Activated CD8-positive, alpha-beta memory T cell treated with anti-CD3 and anti-CD28 coated beads, Interleukin-2, amount 10 ng/mL, durations not matched to agents 7 days and 5 days (primary cell): ENCODE results near the gene TRAPPC3L. TPM values are rescaled to one million over a fixed set of nuclear protein-coding genes. Genes with fewer than 3 reads are reported as not detected.

ENCODE experiments used
- ATAC-seq: fragments of 150-1000 bp; cut with Tn5 transposase; one replicate; pipeline ENCODE4 v1.10.0; 2021; ENCODE audit warnings: moderate library complexity
- CTCF ChIA-PET: fragments of 350-600 bp; sonication (Branson Sonifier 250); formaldehyde crosslinking; loops from one replicate; lab custom pipeline; 2021; ENCODE audit warnings: antibody characterized with exemption; lab: Charles Lee
- DNase-seq: peaks from one replicate; pipeline ENCODE4 v3.0.0-alpha.2; 2020
- H3K27ac Mint-ChIP-seq: one replicate; pipeline ENCODE4 v1.8.0; 2021; ENCODE audit warnings: mild to moderate bottlenecking, mixed read lengths
- H3K27me3 Mint-ChIP-seq: one replicate; pipeline ENCODE4 v1.8.0; 2021; ENCODE audit warnings: mixed read lengths
- H3K36me3 Mint-ChIP-seq: one replicate; pipeline ENCODE4 v1.8.0; 2021; ENCODE audit warnings: mild to moderate bottlenecking, mixed read lengths
- H3K4me1 Mint-ChIP-seq: one replicate; pipeline ENCODE4 v1.8.0; 2021; ENCODE audit warnings: mixed read lengths
- H3K4me3 Mint-ChIP-seq: one replicate; pipeline ENCODE4 v1.8.0; 2021; ENCODE audit warnings: mild to moderate bottlenecking, moderate library complexity, mixed read lengths
- H3K9me3 Mint-ChIP-seq: one replicate; pipeline ENCODE4 v1.8.0; 2022; ENCODE audit warnings: low read depth, mixed read lengths
- total RNA-seq, 2 experiments: library from RNA; stranded (reverse); gene quantifications; one replicate each; pipeline ENCODE4 v1.2.3, GENCODE V29; 2021

Gene TRAPPC3L
- total RNA-seq, 2 experiments from 2014 or later, result not detected

DNA sequence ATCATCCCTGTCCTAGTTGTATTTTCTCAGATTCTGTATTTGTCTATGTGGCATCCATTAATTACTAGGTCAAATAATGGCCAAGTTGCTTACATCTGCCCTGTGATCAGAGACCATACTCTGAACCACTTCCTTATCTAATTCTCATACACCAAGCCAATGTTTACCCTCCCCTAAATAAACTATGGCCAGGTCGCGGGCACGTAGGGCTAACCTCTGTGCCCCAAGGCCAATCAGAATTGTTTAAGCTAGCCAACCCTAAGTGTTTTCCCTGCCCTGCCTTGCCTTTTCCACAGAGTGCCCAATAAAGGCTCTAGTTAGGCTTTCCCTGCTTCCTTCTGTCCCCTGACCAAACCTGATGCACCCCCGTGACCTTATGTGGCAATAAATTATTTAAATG lies 5.3 kb upstream of the TRAPPC3L start:
- CTCF ChIA-PET, result interaction anchor here (1.2 kb wide), 2 partner anchors 10 to 16 kb away, joined by 3 to 5 read pairs; no protein-coding TSS in a partner anchor
- Mint-ChIP-seq H3K4me3 (no peak overlapping the region), H3K27me3 (peaks cover 32% of the 10 kb centered on the region), H3K4me1 (no peaks in the 10 kb centered on the region), H3K9me3 (no peaks in the 10 kb centered on the region), H3K27ac (no peak overlapping the region), H3K36me3 (no peaks in the 10 kb centered on the region)
- no peak for DNase-seq
- ATAC-seq, result no peak

DNA sequence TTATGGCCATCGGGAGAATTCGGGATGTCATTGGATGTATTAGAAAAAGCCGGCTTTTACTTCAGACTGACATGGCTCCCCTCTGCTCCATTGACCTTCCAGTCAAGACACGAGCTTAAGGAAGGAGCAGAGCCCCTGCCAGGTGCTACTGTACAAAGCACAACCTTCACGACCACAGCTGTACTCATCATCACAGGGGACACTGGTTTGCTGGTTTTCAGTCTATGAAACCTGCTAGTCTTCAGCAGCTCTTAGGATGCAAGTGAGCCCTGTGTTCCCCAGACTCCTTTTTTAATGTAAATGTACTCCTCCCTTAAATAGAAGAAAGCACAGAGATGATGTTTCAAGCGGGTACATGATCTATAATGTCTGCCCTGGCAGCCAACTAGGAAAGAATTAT lies 1.9 kb upstream of the TRAPPC3L start:
- H3K27me3 Mint-ChIP-seq, result peaks cover 45% of the 10 kb centered on the region
- CTCF ChIA-PET, result interaction anchor here (1.5 kb wide), 1 partner anchor 12 kb away, joined by 5 read pairs; no protein-coding TSS in a partner anchor
- no peaks in the 10 kb centered on the region for H3K9me3 Mint-ChIP-seq
- H3K27ac Mint-ChIP-seq, result no peak overlapping the region
- ATAC-seq, result no peak
- no peak overlapping the region for H3K4me3 Mint-ChIP-seq
- H3K4me1 Mint-ChIP-seq, result no peaks in the 10 kb centered on the region
- no peaks in the 10 kb centered on the region for H3K36me3 Mint-ChIP-seq
- no peak for DNase-seq

DNA sequence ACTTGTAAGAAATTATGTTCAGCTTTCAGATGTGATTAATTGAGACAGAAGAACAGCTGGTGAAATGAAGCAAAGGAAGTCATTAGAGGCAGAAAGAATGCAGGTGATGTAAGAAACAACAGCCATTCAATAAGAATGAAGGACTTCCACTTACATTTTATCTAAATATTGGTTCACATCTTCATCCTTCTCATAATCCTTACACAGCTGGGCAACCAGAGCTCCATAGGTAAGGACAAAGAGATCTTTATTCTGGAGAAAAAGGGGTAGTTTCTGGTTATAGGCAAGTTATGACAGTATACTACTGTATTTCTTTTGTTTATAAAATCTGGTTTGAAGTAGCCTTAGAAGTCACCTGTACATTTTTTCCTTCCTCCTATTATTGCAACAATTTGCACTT lies 2.3 kb downstream of the TRAPPC3L start:
- Mint-ChIP-seq H3K4me3 (no peak overlapping the region), H3K9me3 (no peaks in the 10 kb centered on the region), H3K36me3 (no peaks in the 10 kb centered on the region), H3K27ac (no peak overlapping the region), H3K4me1 (no peaks in the 10 kb centered on the region), H3K27me3 (peaks cover 53% of the 10 kb centered on the region)
- no peak for DNase-seq
- CTCF ChIA-PET, result no interaction called here
- ATAC-seq, result no peak

- no peak overlapping the region for H3K4me3 Mint-ChIP-seq
- CTCF ChIA-PET, result interaction anchor here (0.7 to 1.6 kb wide), 2 partner anchors 20 to 255 kb away, joined by 3 to 4 read pairs; no protein-coding TSS in a partner anchor
- ATAC-seq, result no peak
These were observed 3.1 kb downstream of the TRAPPC3L start for GRCh38 chr6:116542426-116542825.

GRCh38 chr6:116536216-116536621 lies 9.3 kb downstream of the TRAPPC3L start:
- CTCF ChIA-PET, result interaction anchor here (2.0 to 4.5 kb wide), 3 partner anchors 27 to 248 kb away, joined by 4 to 46 read pairs (median 5); no protein-coding TSS in a partner anchor
- H3K27me3 Mint-ChIP-seq, result peaks cover 41% of the 10 kb centered on the region
- H3K4me1 Mint-ChIP-seq, result peaks cover 3% of the 10 kb centered on the region
- DNase-seq (no peak), ATAC-seq (peak; percentile 58)
- no peak overlapping the region for H3K4me3 Mint-ChIP-seq
- H3K9me3 Mint-ChIP-seq, result no peaks in the 10 kb centered on the region
- no peak overlapping the region for H3K27ac Mint-ChIP-seq
- H3K36me3 Mint-ChIP-seq, result no peaks in the 10 kb centered on the region

More at GRCh38 chr6:116542426-116542825, 3.1 kb downstream of the TRAPPC3L start:
- Mint-ChIP-seq H3K36me3 (no peaks in the 10 kb centered on the region), H3K27me3 (peaks cover 53% of the 10 kb centered on the region), H3K4me1 (no peaks in the 10 kb centered on the region), H3K27ac (no peak overlapping the region), H3K9me3 (no peaks in the 10 kb centered on the region)
- DNase-seq, result no peak

DNA sequence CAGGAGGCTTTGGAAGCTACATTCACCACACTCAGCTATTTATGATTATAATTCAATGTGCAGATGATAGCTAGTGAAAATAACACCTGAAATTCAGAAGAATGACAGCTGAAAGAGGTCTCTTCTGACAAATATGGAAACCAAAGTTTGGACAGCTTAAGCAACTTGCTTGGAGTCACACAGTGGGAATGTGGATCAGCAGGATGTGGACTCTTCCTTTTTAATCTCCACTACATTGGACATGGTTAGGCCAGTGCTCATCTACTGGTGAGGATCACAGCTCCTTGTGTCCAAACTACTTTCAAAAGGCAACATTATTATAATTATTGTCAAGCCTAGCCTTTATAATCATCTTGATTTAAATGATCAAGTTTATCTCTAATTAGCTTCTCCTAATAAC lies 10.4 kb downstream of the TRAPPC3L start:
- Mint-ChIP-seq H3K4me3 (no peak overlapping the region), H3K36me3 (no peaks in the 10 kb centered on the region), H3K4me1 (peaks cover 3% of the 10 kb centered on the region), H3K27me3 (peaks cover 39% of the 10 kb centered on the region), H3K27ac (no peak overlapping the region), H3K9me3 (no peaks in the 10 kb centered on the region)
- no peak for ATAC-seq
- no peak for DNase-seq
- CTCF ChIA-PET, result interaction anchor here (0.8 to 4.5 kb wide), 17 partner anchors 10 to 317 kb away, joined by 3 to 46 read pairs (median 3); partner anchors contain the start of gene TRAPPC3L

- Mint-ChIP-seq H3K27ac (no peak overlapping the region), H3K36me3 (no peaks in the 10 kb centered on the region), H3K27me3 (peaks cover 44% of the 10 kb centered on the region), H3K4me3 (no peak overlapping the region), H3K9me3 (no peaks in the 10 kb centered on the region), H3K4me1 (peaks cover 3% of the 10 kb centered on the region)
- ATAC-seq, result no peak
- DNase-seq, result no peak
- CTCF ChIA-PET, result interaction anchor here (0.9 to 4.5 kb wide), 11 partner anchors 22 to 279 kb away, joined by 3 to 46 read pairs (median 4); partner anchors contain the start of gene TSPYL4
These were observed 12.1 kb downstream of the TRAPPC3L start for GRCh38 chr6:116533233-116533957.

- DNase-seq (peak; percentile 75), ATAC-seq (peak; percentile 87)
- no peak overlapping the region for H3K4me3 Mint-ChIP-seq
- peaks cover 3% of the 10 kb centered on the region for H3K4me1 Mint-ChIP-seq
- H3K27me3 Mint-ChIP-seq, result peaks cover 53% of the 10 kb centered on the region
- H3K36me3 Mint-ChIP-seq, result no peaks in the 10 kb centered on the region
- no peaks in the 10 kb centered on the region for H3K9me3 Mint-ChIP-seq
- CTCF ChIA-PET, result interaction anchor here (0.6 to 4.5 kb wide), 9 partner anchors 9 to 314 kb away, joined by 3 to 46 read pairs (median 3); partner anchors contain the start of gene TSPYL4
- no peak overlapping the region for H3K27ac Mint-ChIP-seq
These were observed 13.6 kb downstream of the TRAPPC3L start for GRCh38 chr6:116531675-116532570.

DNA sequence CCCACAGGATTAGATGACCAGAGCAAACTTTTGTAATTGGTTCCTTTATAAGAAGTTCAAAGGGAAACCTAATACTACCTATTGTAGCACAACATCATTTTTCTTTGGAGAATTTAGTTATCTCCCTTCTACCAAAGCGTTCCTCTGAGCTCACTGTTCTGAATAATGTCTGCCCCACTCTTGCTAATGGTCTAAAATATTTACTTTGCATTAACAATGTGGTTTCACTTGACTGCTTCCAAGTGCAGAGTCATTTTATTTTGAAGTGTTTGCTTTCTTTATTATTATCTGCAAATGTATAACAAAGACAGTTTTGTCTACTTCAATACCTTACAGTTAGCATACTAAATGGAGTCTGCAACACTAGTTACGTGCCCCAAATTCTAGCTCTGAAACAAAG lies 15.0 kb downstream of the TRAPPC3L start:
- ATAC-seq (no peak), DNase-seq (no peak)
- no peak overlapping the region for H3K27ac Mint-ChIP-seq

GRCh38 chr6:116529466-116530290 lies 15.8 kb downstream of the TRAPPC3L start:
- H3K4me3 Mint-ChIP-seq, result no peak overlapping the region
- peaks cover 50% of the 10 kb centered on the region for H3K27me3 Mint-ChIP-seq
- peaks cover 3% of the 10 kb centered on the region for H3K4me1 Mint-ChIP-seq
- H3K36me3 Mint-ChIP-seq, result no peaks in the 10 kb centered on the region
- CTCF ChIA-PET, result no interaction called here
- no peak for ATAC-seq
- no peak overlapping the region for H3K27ac Mint-ChIP-seq
- no peaks in the 10 kb centered on the region for H3K9me3 Mint-ChIP-seq
- no peak for DNase-seq

More for the DNA sequence above, 15.0 kb downstream of the TRAPPC3L start:
- Mint-ChIP-seq H3K9me3 (no peaks in the 10 kb centered on the region), H3K4me3 (no peak overlapping the region), H3K4me1 (peaks cover 3% of the 10 kb centered on the region), H3K36me3 (no peaks in the 10 kb centered on the region), H3K27me3 (peaks cover 53% of the 10 kb centered on the region)
- CTCF ChIA-PET, result no interaction called here

DNA sequence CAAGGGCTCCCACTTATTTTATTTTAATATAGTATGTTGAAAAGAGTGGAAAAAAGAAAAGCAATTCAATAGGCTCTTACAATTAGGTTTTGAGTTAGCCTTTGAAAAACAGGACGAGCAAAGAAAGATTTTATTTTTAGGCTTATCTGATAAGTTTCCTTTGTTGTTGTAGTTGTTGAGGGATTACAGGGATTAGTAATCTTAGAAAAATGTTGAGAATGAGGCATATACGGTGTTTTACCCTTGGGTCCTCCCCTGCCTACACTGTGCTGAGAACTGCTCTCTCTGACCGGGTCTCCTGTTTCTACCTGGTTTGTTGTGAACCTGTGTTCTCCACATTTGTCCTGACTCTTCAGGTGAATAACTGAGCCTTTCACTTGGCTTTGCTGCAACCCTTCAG lies 16.7 kb downstream of the TRAPPC3L start:
- no peaks in the 10 kb centered on the region for H3K36me3 Mint-ChIP-seq
- peaks cover 3% of the 10 kb centered on the region for H3K4me1 Mint-ChIP-seq
- no peaks in the 10 kb centered on the region for H3K9me3 Mint-ChIP-seq
- H3K27me3 Mint-ChIP-seq, result peaks cover 46% of the 10 kb centered on the region
- DNase-seq, result no peak
- CTCF ChIA-PET, result no interaction called here
- ATAC-seq, result no peak
- no peak overlapping the region for H3K27ac Mint-ChIP-seq
- H3K4me3 Mint-ChIP-seq, result no peak overlapping the region

DNA sequence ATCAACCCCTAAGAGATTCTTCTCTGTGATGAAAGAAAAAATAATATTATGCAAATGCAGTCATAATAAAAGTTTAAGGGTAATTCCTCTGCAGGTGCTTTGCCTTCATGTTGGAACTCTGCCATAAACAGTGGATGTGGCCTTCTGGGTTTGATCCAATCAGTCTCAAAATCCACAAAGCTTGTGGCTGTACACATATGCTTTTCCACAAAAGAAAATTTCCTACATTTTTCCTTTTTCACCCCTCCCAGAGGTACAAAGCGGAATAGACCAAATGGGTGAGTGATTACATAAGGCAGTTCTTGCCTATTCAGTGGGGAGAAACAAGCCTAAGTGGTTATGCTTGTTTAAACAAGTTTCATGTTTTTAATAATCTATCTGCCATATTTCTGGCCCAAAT lies 17.4 kb downstream of the TRAPPC3L start:
- no peaks in the 10 kb centered on the region for H3K36me3 Mint-ChIP-seq
- H3K4me3 Mint-ChIP-seq, result no peak overlapping the region
- ATAC-seq, result no peak
- CTCF ChIA-PET, result no interaction called here
- H3K4me1 Mint-ChIP-seq, result peaks cover 3% of the 10 kb centered on the region
- H3K27me3 Mint-ChIP-seq, result peaks cover 40% of the 10 kb centered on the region
- no peak overlapping the region for H3K27ac Mint-ChIP-seq
- DNase-seq, result no peak
- H3K9me3 Mint-ChIP-seq, result no peaks in the 10 kb centered on the region
